GM21526 (cell line): Measurements from ENCODE around the gene USP5.
A peak's percentile ranks its signal among the peaks of the same experiment; 100 is the strongest.
"Not testable (repeated sequence)": the region's sequence is repeated elsewhere in the genome, so short reads cannot be mapped to it uniquely, and the experiment has no call there.

Experiments used
- ATAC-seq: cut with Tn5 transposase; IDR thresholded peaks from one replicate; pipeline ENCODE4 v1.9.1; 2021; ENCODE audit warnings: moderate library complexity; ENCODE audit not compliant: unreplicated experiment, low FRiP score

The USP5 gene

GRCh38 chr12:6861391-6861790 lies 9.4 kb downstream of the USP5 start:
- no peak for ATAC-seq

GRCh38 chr12:6863033-6863432 lies 11.1 kb downstream of the USP5 start:
- no peak for ATAC-seq

GRCh38 chr12:6863586-6864321 lies 11.8 kb downstream of the USP5 start:
- ATAC-seq = no peak

- ATAC-seq = not testable (repeated sequence)
Measured at GRCh38 chr12:6865307-6865706, 13.4 kb downstream of the USP5 start.

- no peak for ATAC-seq
Measured at GRCh38 chr12:6866163-6866919, 14.4 kb downstream of the USP5 start.

- no peak for ATAC-seq
Measured at GRCh38 chr12:6866920-6867412, 15.0 kb downstream of the USP5 start.

- ATAC-seq = peak; percentile 46
Measured at GRCh38 chr12:6867413-6868210, 15.7 kb downstream of the USP5 start, which contains the start of gene TPI1. TSS of gene TPI1 (plus strand) at chr12:6867531. CDS start at chr12:6867567, 36 bp downstream.

GRCh38 chr12:6868211-6869048 lies 16.5 kb downstream of the USP5 start:
- no peak for ATAC-seq

- ATAC-seq = no peak
Measured at GRCh38 chr12:6869049-6870021, 17.4 kb downstream of the USP5 start.

- ATAC-seq = not testable (repeated sequence)
Measured at GRCh38 chr12:6870304-6870703, 18.4 kb downstream of the USP5 start.

GRCh38 chr12:6871052-6871957 lies 19.4 kb downstream of the USP5 start:
- no peak for ATAC-seq

GRCh38 chr12:6872073-6873048 lies 20.4 kb downstream of the USP5 start:
- peak; percentile 34 for ATAC-seq

GRCh38 chr12:6873094-6874014 lies 21.4 kb downstream of the USP5 start, which contains the start of gene SPSB2:
TSS of gene SPSB2 (minus strand) at chr12:6873303. CDS start at chr12:6872901, 402 bp downstream.
- ATAC-seq = peak; percentile 59

GRCh38 chr12:6874015-6874368 lies 22.0 kb downstream of the USP5 start:
- not testable (repeated sequence) for ATAC-seq

- not testable (repeated sequence) for ATAC-seq
Measured at GRCh38 chr12:6879824-6880223, 27.9 kb downstream of the USP5 start.

GRCh38 chr12:6883252-6883651 lies 31.3 kb downstream of the USP5 start:
- no peak for ATAC-seq
